H1 (cell line): ENCODE data around the gene PTRH1. TPM values are rescaled to one million over a fixed set of nuclear protein-coding genes. Genes with fewer than 3 reads are reported as not detected.

ENCODE experiments used
- CTCF ChIA-PET: fragments of 300-600 bp; sonication (Branson Sonifier 250); formaldehyde crosslinking; loops from one replicate; lab custom pipeline; 2021; ENCODE audit not compliant: partially characterized antibody; lab: Charles Lee
- POLR2A ChIA-PET: fragments of 300-600 bp; sonication (Branson Sonifier 250); formaldehyde crosslinking; loops from one replicate; lab custom pipeline; 2021; ENCODE audit warnings: inconsistent platforms; ENCODE audit not compliant: partially characterized antibody; lab: Charles Lee
- DNase-seq, 2 experiments: peaks; one replicate each; pipeline versions ENCODE4 v3.0.0 to v3.0.0-alpha.2; 2010 to 2022; ENCODE audit warnings: low spot score in 2 of 2, low read depth in 1 of 2, mixed read lengths in 1 of 2
- FAIRE-seq: peaks from 2 replicates; lab custom pipeline; 2011; peaks lifted over from hg19 to GRCh38; lab: Jason Lieb, UNC
- H2AFZ ChIP-seq: 2 replicates; pipeline ENCODE4 v1.8.1; 2012; ENCODE audit warnings: low read length, inconsistent platforms
- H2AK5ac ChIP-seq: 2 replicates; pipeline ENCODE4 v1.6.1; 2013; ENCODE audit warnings: low read depth, low read length
- H2BK120ac ChIP-seq: replicated peaks from 2 replicates; pipeline ENCODE3; 2013; ENCODE audit warnings: low read depth, low read length, inconsistent platforms
- H2BK12ac ChIP-seq: 2 replicates; pipeline ENCODE4 v1.6.1; 2013; ENCODE audit warnings: low read depth, low read length
- H2BK15ac ChIP-seq: 2 replicates; pipeline ENCODE4 v1.6.1; 2013; ENCODE audit warnings: low read length
- H2BK20ac ChIP-seq: 2 replicates; pipeline ENCODE4 v1.6.1; 2013; ENCODE audit warnings: low read length
- H2BK5ac ChIP-seq: 2 replicates; pipeline ENCODE4 v1.6.1; 2013; ENCODE audit warnings: low read depth, low read length
- H3K14ac ChIP-seq: 2 replicates; pipeline ENCODE4 v1.6.1; 2013; ENCODE audit warnings: inconsistent platforms; ENCODE audit not compliant: insufficient read length
- H3K18ac ChIP-seq: 2 replicates; pipeline ENCODE4 v1.6.1; 2013; ENCODE audit warnings: low read length; ENCODE audit errors: extremely low read depth
- H3K23ac ChIP-seq: 2 replicates; pipeline ENCODE4 v1.6.1; 2013; ENCODE audit warnings: inconsistent platforms; ENCODE audit not compliant: insufficient read length
- H3K23me2 ChIP-seq: 2 replicates; pipeline ENCODE4 v1.6.1; 2013; ENCODE audit warnings: low read depth, low read length
- H3K27ac ChIP-seq: 2 replicates; pipeline ENCODE4 v1.6.1; 2011; ENCODE audit warnings: low read depth, low read length, inconsistent platforms
- H3K27me3 ChIP-seq, 4 experiments: replicated peaks in 1 of 4; 1 replicate in 1 of 4; 2 replicates in 3 of 4; pipeline versions ENCODE4 v1.6.1 to v1.8.1; 2011 to 2013; ENCODE audit warnings: low read length in 3 of 4, mild to moderate bottlenecking in 3 of 4, inconsistent platforms in 2 of 4, mixed read lengths in 2 of 4, moderate library complexity in 1 of 4; ENCODE audit not compliant: control insufficient read depth in 3 of 4, insufficient read depth in 3 of 4; ENCODE audit errors: extremely low read depth in 1 of 4
- H3K36me3 ChIP-seq, 4 experiments: 2 replicates each; pipeline versions ENCODE4 v1.6.1 to v1.8.1; 2011 to 2013; ENCODE audit warnings: mild to moderate bottlenecking in 4 of 4, low read length in 3 of 4, moderate library complexity in 2 of 4, control low read depth in 1 of 4, inconsistent platforms in 1 of 4; ENCODE audit not compliant: insufficient read depth in 4 of 4, control insufficient read depth in 2 of 4
- H3K4ac ChIP-seq: replicated peaks from 2 replicates; pipeline ENCODE3; 2013; ENCODE audit warnings: low read length, low read depth, mixed read lengths, inconsistent platforms; ENCODE audit not compliant: insufficient read length
- H3K4me1 ChIP-seq, 4 experiments: replicated peaks in 1 of 4; 1 replicate in 1 of 4; 2 replicates in 3 of 4; pipeline versions ENCODE4 v1.6.1 to v1.8.1; 2011 to 2013; ENCODE audit warnings: low read length in 3 of 4, inconsistent platforms in 2 of 4, mixed read lengths in 1 of 4; ENCODE audit not compliant: insufficient read depth in 4 of 4, control insufficient read depth in 3 of 4
- H3K4me2 ChIP-seq, 2 experiments: 2 replicates each; pipeline versions ENCODE4 v1.6.1 to v1.8.1; 2011 to 2013; ENCODE audit warnings: low read depth in 2 of 2, low read length in 2 of 2, control low read depth in 1 of 2, inconsistent platforms in 1 of 2, mild to moderate bottlenecking in 1 of 2; ENCODE audit not compliant: insufficient read depth in 1 of 2
- H3K4me3 ChIP-seq, 4 experiments: fragments of 200-600, 300-600 bp in 1 of 4; sonication (generic), shearing (Covaris generic), sonication (Bioruptor Twin) in 1 of 4; 2 replicates each; pipeline versions ENCODE4 v1.5.1 to v1.8.1; 2011 to 2016; ENCODE audit warnings: low read length in 4 of 4, low read depth in 3 of 4, control low read depth in 2 of 4, inconsistent platforms in 2 of 4, mild to moderate bottlenecking in 2 of 4, mixed read lengths in 1 of 4, moderate library complexity in 1 of 4; ENCODE audit not compliant: insufficient read depth in 2 of 4; ENCODE audit errors: extremely low read depth in 1 of 4
- H3K56ac ChIP-seq: replicated peaks from 2 replicates; pipeline ENCODE3; 2013; ENCODE audit warnings: low read depth, mild to moderate bottlenecking, mixed read lengths, low read length, inconsistent platforms; ENCODE audit not compliant: insufficient read length
- H3K79me1 ChIP-seq: 2 replicates; pipeline ENCODE4 v1.6.1; 2013; ENCODE audit warnings: low read depth, low read length, control low read depth
- H3K79me2 ChIP-seq, 2 experiments: 2 replicates each; pipeline versions ENCODE4 v1.6.1 to v1.8.1; 2012 to 2013; ENCODE audit warnings: low read length in 2 of 2, mild to moderate bottlenecking in 2 of 2, inconsistent platforms in 1 of 2; ENCODE audit not compliant: insufficient read depth in 2 of 2, control insufficient read depth in 1 of 2
- H3K9ac ChIP-seq, 4 experiments: replicated peaks in 1 of 4; 1 replicate in 1 of 4; 2 replicates in 3 of 4; pipeline versions ENCODE4 v1.6.1 to v1.8.1; 2011 to 2013; ENCODE audit warnings: low read depth in 3 of 4, low read length in 3 of 4, control low read depth in 2 of 4, mild to moderate bottlenecking in 2 of 4, moderate library complexity in 2 of 4, inconsistent platforms in 1 of 4; ENCODE audit errors: extremely low read depth in 1 of 4
- H3K9me3 ChIP-seq, 2 experiments: 2 replicates each; pipeline versions ENCODE4 v1.6.1 to v1.8.1; 2012 to 2013; ENCODE audit warnings: mild to moderate bottlenecking in 2 of 2, moderate library complexity in 2 of 2, control low read depth in 1 of 2, inconsistent platforms in 1 of 2, low read depth in 1 of 2, low read length in 1 of 2, mixed read lengths in 1 of 2; ENCODE audit not compliant: insufficient read depth in 2 of 2
- H4K20me1 ChIP-seq, 2 experiments: replicated peaks in 1 of 2; 2 replicates each; pipeline versions ENCODE3 to v1.8.1; 2011 to 2013; ENCODE audit warnings: inconsistent platforms in 2 of 2, low read length in 2 of 2, mild to moderate bottlenecking in 1 of 2; ENCODE audit not compliant: insufficient read depth in 2 of 2, control insufficient read depth in 1 of 2
- H4K5ac ChIP-seq: 2 replicates; pipeline ENCODE4 v1.6.1; 2013; ENCODE audit warnings: low read length, low read depth, mixed read lengths, inconsistent platforms; ENCODE audit not compliant: insufficient read length
- H4K8ac ChIP-seq: 2 replicates; pipeline ENCODE4 v1.8.0; 2013; ENCODE audit warnings: mild to moderate bottlenecking, moderate library complexity, low read length, inconsistent platforms; ENCODE audit not compliant: insufficient read depth; ENCODE audit errors: extremely low read depth
- H4K91ac ChIP-seq: replicated peaks from 2 replicates; pipeline ENCODE3; 2013; ENCODE audit warnings: low read length, mixed read lengths, inconsistent platforms; ENCODE audit not compliant: insufficient read length
- POLR2A ChIP-seq, 2 experiments: IDR thresholded peaks; 1 replicate in 1 of 2; 2 replicates in 1 of 2; pipeline ENCODE4 v1.6.1; 2011; ENCODE audit warnings: low read depth in 2 of 2, low read length in 2 of 2, mild to moderate bottlenecking in 2 of 2; ENCODE audit errors: control extremely low read depth in 1 of 2
- POU5F1 ChIP-seq: IDR thresholded peaks from 2 replicates; pipeline ENCODE4 v1.6.1; 2011; ENCODE audit warnings: low read depth, mild to moderate bottlenecking, low read length, moderate library complexity
- SIRT6 ChIP-seq: IDR thresholded peaks from one replicate; pipeline ENCODE4 v1.7.1; 2012; ENCODE audit warnings: low read length, inconsistent platforms
- SP2 ChIP-seq: IDR thresholded peaks from 2 replicates; pipeline ENCODE4 v1.6.1; 2012; ENCODE audit warnings: mild to moderate bottlenecking, low read length, inconsistent platforms
- TAF7 ChIP-seq: optimal IDR thresholded peaks from 2 replicates; pipeline ENCODE3; 2011; ENCODE audit warnings: low read depth, mild to moderate bottlenecking, inconsistent platforms, low read length, moderate library complexity, borderline replicate concordance
- WGBS, 2 experiments: shearing (Covaris generic) in 1 of 2; methylation state at CpG; one replicate each; pipeline versions ENCODE4 v1.1.6 to v1.1.7; 2013 to 2015; ENCODE audit warnings: low lambda C conversion rate in 2 of 2, mixed read lengths in 2 of 2, inconsistent platforms in 1 of 2, low coverage in 1 of 2, missing lambda C conversion rate in 1 of 2; ENCODE audit not compliant: insufficient replicate concordance in 2 of 2, insufficient coverage in 1 of 2, insufficient read length in 1 of 2; ENCODE audit errors: extremely low coverage in 1 of 2, missing lambda C conversion rate in 1 of 2; 5-methylcytosine and 5-hydroxymethylcytosine counted together
- polyA plus RNA-seq, 7 experiments: library from polyadenylated mRNA; depleted of rRNA in 3 of 7; stranded (reverse) in 5 of 7; unstranded in 2 of 7; fragments of >200 nt in 5 of 7; fragments of 200-250 nt in 2 of 7; gene quantifications; 1 replicate in 5 of 7; 2 replicates in 1 of 7; 4 replicates in 1 of 7; pipeline versions ENCODE4 v1.2.1 to v1.2.3, GENCODE V29; 2011 to 2013; ENCODE audit warnings: missing spikeins in 2 of 7, mixed read lengths in 2 of 7
- total RNA-seq: library from RNA; stranded (reverse); fragmentation: NEBNext Ultra II Directional; extraction: Animal tissue kit (Norgen Biotek cat#: 25700); gene quantifications from 2 replicates; pipeline ENCODE4 v1.2.1, GENCODE V29; 2021
- TF ChIP-seq, protein P1 (sequence below): IDR thresholded peaks from 2 replicates; pipeline ENCODE4 v1.6.1; 2011; ENCODE audit warnings: low read length, improper control_type of control experiment

Gene PTRH1
- total and polyA plus RNA-seq, 2 of the 8 experiments (the other 6 are each of a cell fraction or from before 2014, with no cell fraction given) = 11.1 to 19.8 TPM

DNA sequence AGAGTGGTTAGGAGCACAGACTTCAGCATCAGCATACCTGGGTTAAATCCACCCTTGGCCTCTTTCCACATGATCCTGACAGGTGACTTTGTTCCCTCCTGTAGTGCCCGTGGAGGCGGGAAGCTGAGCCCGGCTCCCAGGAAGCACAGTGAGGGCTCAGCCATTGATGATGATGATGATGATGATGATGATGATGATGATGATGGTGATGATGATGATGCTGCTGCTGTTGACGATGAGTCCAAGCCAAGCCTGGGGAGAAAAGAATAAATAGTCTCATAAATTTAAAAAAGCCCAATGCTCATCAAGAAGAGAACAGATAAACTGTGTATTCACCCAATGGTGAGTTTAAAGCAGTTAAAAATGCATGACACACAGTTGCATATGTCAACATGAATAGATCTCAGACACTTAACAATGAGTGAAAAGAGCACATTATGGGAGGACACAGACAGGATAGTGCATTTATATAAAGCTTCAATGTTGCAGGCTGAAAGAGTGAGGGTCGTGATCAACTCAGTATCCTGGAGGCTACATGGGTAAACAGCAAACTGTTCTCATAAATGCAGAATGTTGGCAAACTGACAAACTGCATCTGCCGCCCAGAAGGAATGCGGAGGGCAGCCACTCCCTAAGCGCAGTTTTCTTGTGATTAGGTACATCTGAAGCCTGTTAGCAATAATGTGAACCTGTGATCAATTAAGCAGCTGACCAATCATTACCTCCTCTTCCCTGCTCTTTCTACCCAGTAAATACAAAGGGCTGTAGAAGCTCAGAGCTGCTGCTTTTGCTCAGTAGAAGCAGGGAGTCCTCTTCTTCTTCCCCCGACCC is 20.4 kb downstream of the PTRH1 start:
- no peak overlapping the region for H3K56ac ChIP-seq
- H3K36me3 ChIP-seq = no peaks in the 10 kb centered on the region; a peak in 1 of 8 replicates
- no peaks in the 10 kb centered on the region for H3K79me2 ChIP-seq
- H3K23me2 ChIP-seq = 0 out of 2 replicates have a peak, but pooled peaks cover 1% of the 10 kb centered on the region
- H4K5ac ChIP-seq = no peak overlapping the region
- H2BK5ac ChIP-seq = no peak overlapping the region
- H3K23ac ChIP-seq = no peak overlapping the region
- H3K9me3 ChIP-seq = no peaks in the 10 kb centered on the region
- H3K14ac ChIP-seq = no peak overlapping the region
- FAIRE-seq (no peak), DNase-seq (no peak)
- 90% methylated on average over 9 of the region's 9 CpGs; no CpG with 5 or more reads in 1 of the 2 experiments for WGBS, 2 experiments
- no peak overlapping the region for H2AK5ac ChIP-seq
- no peak overlapping the region for H2AFZ ChIP-seq
- H2BK15ac ChIP-seq = no peak overlapping the region
- H3K4me3 ChIP-seq = no peak overlapping the region
- H3K18ac ChIP-seq = no peak overlapping the region
- no peak overlapping the region for H3K27ac ChIP-seq
- no peak overlapping the region for H3K9ac ChIP-seq
- no peaks in the 10 kb centered on the region for H3K4me1 ChIP-seq
- H4K8ac ChIP-seq = no peak overlapping the region
- H2BK12ac ChIP-seq = no peak overlapping the region
- H3K4me2 ChIP-seq = no peak overlapping the region
- no peak overlapping the region for H4K91ac ChIP-seq
- H2BK120ac ChIP-seq = no peak overlapping the region
- H3K4ac ChIP-seq = no peak overlapping the region
- H3K27me3 ChIP-seq = no peaks in the 10 kb centered on the region
- CTCF ChIA-PET = interaction anchor here (1.1 to 2.0 kb wide), 3 partner anchors 10 to 105 kb away, joined by 3 to 5 read pairs (median 3); no protein-coding TSS in a partner anchor
- POLR2A ChIA-PET = interaction anchor here (1.0 kb wide), 1 partner anchor 29 kb away, joined by 3 read pairs; no protein-coding TSS in a partner anchor
- no peak overlapping the region for H2BK20ac ChIP-seq
- no peaks in the 10 kb centered on the region for H3K79me1 ChIP-seq
- H4K20me1 ChIP-seq = no peaks in the 10 kb centered on the region
- TF ChIP-seq TAF7 (no peak), POU5F1 (no peak), POLR2A (IDR thresholded peaks at IDR 0.05; ENCODE audit: control extremely low read depth in 1 of 2, low read depth in 2 of 2, low read length in 2 of 2) (no peak), SIRT6 (no peak), SP2 (no peak)
- TF ChIP-seq, protein P1, sequence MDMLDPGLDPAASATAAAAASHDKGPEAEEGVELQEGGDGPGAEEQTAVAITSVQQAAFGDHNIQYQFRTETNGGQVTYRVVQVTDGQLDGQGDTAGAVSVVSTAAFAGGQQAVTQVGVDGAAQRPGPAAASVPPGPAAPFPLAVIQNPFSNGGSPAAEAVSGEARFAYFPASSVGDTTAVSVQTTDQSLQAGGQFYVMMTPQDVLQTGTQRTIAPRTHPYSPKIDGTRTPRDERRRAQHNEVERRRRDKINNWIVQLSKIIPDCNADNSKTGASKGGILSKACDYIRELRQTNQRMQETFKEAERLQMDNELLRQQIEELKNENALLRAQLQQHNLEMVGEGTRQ = no peak
